Nephron (organoid): Measurements from ENCODE around the gene TFPI.

ENCODE experiments used
- H3K27ac Mint-ChIP-seq, 3 experiments: 2 replicates each; pipeline ENCODE4 v1.8.0; 2020; ENCODE audit warnings: mixed read lengths in 3 of 3, mild to moderate bottlenecking in 2 of 3, moderate library complexity in 1 of 3
- H3K27me3 Mint-ChIP-seq: 2 replicates; pipeline ENCODE4 v1.8.0; 2021; ENCODE audit warnings: low read depth, mild to moderate bottlenecking, moderate library complexity, mixed read lengths
- H3K36me3 Mint-ChIP-seq: 2 replicates; pipeline ENCODE4 v1.8.0; 2020; ENCODE audit warnings: low read depth, mixed read lengths
- H3K4me1 Mint-ChIP-seq: 2 replicates; pipeline ENCODE4 v1.8.0; 2020; ENCODE audit warnings: mixed read lengths
- H3K4me3 Mint-ChIP-seq, 3 experiments: 2 replicates each; pipeline ENCODE4 v1.8.0; 2020; ENCODE audit warnings: mild to moderate bottlenecking in 3 of 3, mixed read lengths in 3 of 3, moderate library complexity in 2 of 3
- H3K9me3 Mint-ChIP-seq: 2 replicates; pipeline ENCODE4 v1.8.0; 2020; ENCODE audit warnings: mixed read lengths
- TF ChIP-seq, protein P1 (sequence below), 3 experiments: fragments of 200-600 bp; sonication (generic); IDR thresholded peaks; one replicate each; pipeline ENCODE4 v1.5.0; 2021; ENCODE audit warnings: antibody characterized with exemption in 3 of 3; ENCODE audit not compliant: unreplicated experiment in 3 of 3

The TFPI gene

DNA sequence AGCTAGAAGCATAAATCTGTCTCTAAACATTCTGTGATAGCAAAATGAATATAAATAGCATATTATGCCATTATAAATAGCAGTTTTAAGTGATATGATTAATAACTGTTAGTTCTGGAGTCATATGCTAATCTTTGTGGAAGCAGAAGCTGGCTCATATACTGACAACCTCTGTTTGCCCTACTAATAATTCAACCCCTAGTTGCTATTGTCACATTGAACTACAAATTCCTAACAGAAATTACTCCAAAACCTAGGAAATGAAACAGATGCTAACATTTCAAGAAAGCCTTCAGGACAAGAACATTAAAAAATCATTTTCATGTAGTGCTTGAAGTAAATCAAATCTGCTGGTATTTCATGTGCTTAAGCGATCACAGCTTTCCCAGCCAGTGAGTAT is 134.4 kb downstream of the TFPI start:
- TF ChIP-seq, protein P1, sequence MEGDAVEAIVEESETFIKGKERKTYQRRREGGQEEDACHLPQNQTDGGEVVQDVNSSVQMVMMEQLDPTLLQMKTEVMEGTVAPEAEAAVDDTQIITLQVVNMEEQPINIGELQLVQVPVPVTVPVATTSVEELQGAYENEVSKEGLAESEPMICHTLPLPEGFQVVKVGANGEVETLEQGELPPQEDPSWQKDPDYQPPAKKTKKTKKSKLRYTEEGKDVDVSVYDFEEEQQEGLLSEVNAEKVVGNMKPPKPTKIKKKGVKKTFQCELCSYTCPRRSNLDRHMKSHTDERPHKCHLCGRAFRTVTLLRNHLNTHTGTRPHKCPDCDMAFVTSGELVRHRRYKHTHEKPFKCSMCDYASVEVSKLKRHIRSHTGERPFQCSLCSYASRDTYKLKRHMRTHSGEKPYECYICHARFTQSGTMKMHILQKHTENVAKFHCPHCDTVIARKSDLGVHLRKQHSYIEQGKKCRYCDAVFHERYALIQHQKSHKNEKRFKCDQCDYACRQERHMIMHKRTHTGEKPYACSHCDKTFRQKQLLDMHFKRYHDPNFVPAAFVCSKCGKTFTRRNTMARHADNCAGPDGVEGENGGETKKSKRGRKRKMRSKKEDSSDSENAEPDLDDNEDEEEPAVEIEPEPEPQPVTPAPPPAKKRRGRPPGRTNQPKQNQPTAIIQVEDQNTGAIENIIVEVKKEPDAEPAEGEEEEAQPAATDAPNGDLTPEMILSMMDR (IDR thresholded peaks at IDR 0.05; ENCODE audit: unreplicated experiment in 3 of 3): no peak
- Mint-ChIP-seq H3K27ac (peak overlapping the region in 2 of 3 experiments; percentile 19 to 70), H3K4me1 (peaks cover 17% of the 10 kb centered on the region), H3K9me3 (no peaks in the 10 kb centered on the region), H3K27me3 (no peaks in the 10 kb centered on the region), H3K36me3 (no peaks in the 10 kb centered on the region), H3K4me3 (no peak overlapping the region)

DNA sequence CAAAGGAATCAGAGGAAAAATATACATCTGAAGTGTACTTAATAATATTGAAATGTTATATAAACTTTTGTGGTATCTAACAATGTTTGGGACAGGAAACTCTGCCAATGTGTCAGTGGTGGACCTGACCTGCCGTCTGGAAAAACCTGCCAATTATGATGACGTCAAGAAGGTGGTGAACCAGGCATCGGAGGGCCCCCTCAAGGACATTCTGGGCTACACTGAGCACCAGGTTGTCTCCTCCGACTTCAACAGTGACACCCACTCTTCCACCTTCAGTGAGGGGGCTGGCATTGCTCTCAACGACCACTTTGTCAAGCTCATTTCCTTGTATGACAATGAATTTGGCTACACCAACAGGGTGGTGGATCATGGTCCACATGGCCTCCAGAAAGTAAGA is 138.8 kb downstream of the TFPI start:
- Mint-ChIP-seq H3K27me3 (peaks cover 3% of the 10 kb centered on the region), H3K4me1 (peaks cover 16% of the 10 kb centered on the region), H3K9me3 (peaks cover 4% of the 10 kb centered on the region), H3K27ac (no peak overlapping the region), H3K4me3 (no peak overlapping the region), H3K36me3 (peaks cover 5% of the 10 kb centered on the region)
- TF ChIP-seq, protein P1 (IDR thresholded peaks at IDR 0.05; ENCODE audit: unreplicated experiment in 3 of 3): no peak
